Limb (tissue), 2 donors: Measurements from ENCODE around the gene SDCCAG8.

ENCODE experiments used
- DNase-seq, 2 donors: peaks; one replicate each; pipeline ENCODE4 v3.0.0-alpha.2; 2016; ENCODE audit errors: extremely low spot score in 2 of 2

The SDCCAG8 gene

GRCh38 chr1:243390162-243390791 is 134.4 kb downstream of the SDCCAG8 start:
- no peak for DNase-seq

GRCh38 chr1:243391355-243391754 is 135.5 kb downstream of the SDCCAG8 start:
- no peak for DNase-seq

- no peak for DNase-seq
Measured at GRCh38 chr1:243393096-243393495, 137.3 kb downstream of the SDCCAG8 start.

- DNase-seq = no peak
Measured at GRCh38 chr1:243394066-243394465, 138.2 kb downstream of the SDCCAG8 start.

- DNase-seq = no peak
Measured at GRCh38 chr1:243394601-243395464, 139.0 kb downstream of the SDCCAG8 start.

GRCh38 chr1:243396424-243396823 is 140.6 kb downstream of the SDCCAG8 start:
- no peak for DNase-seq

- DNase-seq = no peak
Measured at GRCh38 chr1:243396876-243397275, 141.0 kb downstream of the SDCCAG8 start.

GRCh38 chr1:243397613-243398321 is 141.9 kb downstream of the SDCCAG8 start:
- no peak for DNase-seq

- no peak for DNase-seq
Measured at GRCh38 chr1:243399561-243400155, 143.8 kb downstream of the SDCCAG8 start.

GRCh38 chr1:243402868-243403267 is 147.0 kb downstream of the SDCCAG8 start:
- no peak for DNase-seq

GRCh38 chr1:243406424-243406823 is 150.6 kb downstream of the SDCCAG8 start:
- DNase-seq = no peak

- no peak for DNase-seq
Measured at GRCh38 chr1:243407284-243408018, 151.6 kb downstream of the SDCCAG8 start.

- no peak for DNase-seq
Measured at GRCh38 chr1:243408479-243408878, 152.6 kb downstream of the SDCCAG8 start.

GRCh38 chr1:243409284-243409683 is 153.4 kb downstream of the SDCCAG8 start:
- DNase-seq = no peak

- DNase-seq = no peak
Measured at GRCh38 chr1:243411472-243411871, 155.6 kb downstream of the SDCCAG8 start.

GRCh38 chr1:243413431-243414151 is 157.8 kb downstream of the SDCCAG8 start:
- DNase-seq = no peak

- DNase-seq = no peak
Measured at GRCh38 chr1:243414152-243414494, 158.3 kb downstream of the SDCCAG8 start.

- no peak for DNase-seq
Measured at GRCh38 chr1:243415663-243416408, 160.0 kb downstream of the SDCCAG8 start.

- DNase-seq = no peak
Measured at GRCh38 chr1:243416495-243416894, 160.7 kb downstream of the SDCCAG8 start.
